Loucy (cell line): ENCODE results near the gene STON2.

Experiments
- H2AFZ ChIP-seq: fragments of 200-600 bp; sonication (generic); 2 replicates; pipeline ENCODE4 v1.6.0; 2016; ENCODE audit warnings: antibody characterized with exemption, mild to moderate bottlenecking, low read length, moderate library complexity
- H3F3A ChIP-seq: fragments of 200-600 bp; 2 replicates; pipeline ENCODE4 v1.6.0; 2016; ENCODE audit warnings: antibody characterized with exemption, low read depth, mild to moderate bottlenecking
- H3K27me3 ChIP-seq: fragments of 200-600 bp; sonication (generic); 2 replicates; pipeline ENCODE4 v1.6.1; 2014; ENCODE audit warnings: low read length, mild to moderate bottlenecking; ENCODE audit not compliant: insufficient read depth, poor library complexity, severe bottlenecking
- H3K36me3 ChIP-seq: fragments of 200-600 bp; sonication (generic); 2 replicates; pipeline ENCODE4 v1.6.1; 2016; ENCODE audit warnings: low read length; ENCODE audit not compliant: insufficient read depth
- H3K4me1 ChIP-seq: fragments of 200-600 bp; sonication (generic); 2 replicates; pipeline ENCODE4 v1.5.1; 2014; ENCODE audit warnings: low read length, mild to moderate bottlenecking; ENCODE audit not compliant: insufficient read depth, poor library complexity, severe bottlenecking
- H3K4me2 ChIP-seq: fragments of 200-600 bp; sonication (generic); 2 replicates; pipeline ENCODE4 v1.6.0; 2014; ENCODE audit warnings: antibody characterized with exemption, low read length, low read depth, mild to moderate bottlenecking; ENCODE audit not compliant: poor library complexity, severe bottlenecking
- H3K4me3 ChIP-seq: fragments of 200-600 bp; sonication (generic); 2 replicates; pipeline ENCODE4 v1.5.1; 2014; ENCODE audit warnings: low read length, mild to moderate bottlenecking, mixed read lengths; ENCODE audit not compliant: poor library complexity, severe bottlenecking
- H3K79me2 ChIP-seq: fragments of 200-600 bp; sonication (generic); 2 replicates; pipeline ENCODE4 v1.6.1; 2014; ENCODE audit warnings: low read length; ENCODE audit not compliant: insufficient read depth
- H3K9ac ChIP-seq: fragments of 200-600 bp; sonication (generic); 2 replicates; pipeline ENCODE4 v1.6.0; 2014; ENCODE audit warnings: mild to moderate bottlenecking, low read depth, low read length, moderate library complexity; ENCODE audit not compliant: poor library complexity, severe bottlenecking
- H3K9me2 ChIP-seq: fragments of 200-600 bp; sonication (generic); replicated peaks from 2 replicates; pipeline ENCODE4 v1.6.1; 2016; ENCODE audit warnings: low read depth, low read length, mixed read lengths
- H3K9me3 ChIP-seq: fragments of 200-600 bp; sonication (generic); 2 replicates; pipeline ENCODE4 v1.6.1; 2014; ENCODE audit warnings: mild to moderate bottlenecking, antibody characterized with exemption, low read length, low read depth; ENCODE audit not compliant: insufficient read depth
- H4K20me1 ChIP-seq: fragments of 200-600 bp; sonication (generic); 2 replicates; pipeline ENCODE4 v1.6.0; 2014; ENCODE audit warnings: antibody characterized with exemption, low read length, mild to moderate bottlenecking; ENCODE audit not compliant: insufficient read depth, poor library complexity, severe bottlenecking
- EZH2phosphoT487 ChIP-seq: fragments of 200-600 bp; IDR thresholded peaks from 2 replicates; pipeline ENCODE4 v1.6.1; 2018; ENCODE audit warnings: antibody characterized with exemption, mild to moderate bottlenecking, moderate library complexity, borderline replicate concordance
- TF ChIP-seq, protein P1 (sequence below): fragments of 200-600 bp; sonication (generic); conservative IDR thresholded peaks from 2 replicates; pipeline ENCODE4 v1.5.1; 2014; ENCODE audit warnings: mild to moderate bottlenecking, antibody characterized with exemption, low read length

STON2 gene

DNA sequence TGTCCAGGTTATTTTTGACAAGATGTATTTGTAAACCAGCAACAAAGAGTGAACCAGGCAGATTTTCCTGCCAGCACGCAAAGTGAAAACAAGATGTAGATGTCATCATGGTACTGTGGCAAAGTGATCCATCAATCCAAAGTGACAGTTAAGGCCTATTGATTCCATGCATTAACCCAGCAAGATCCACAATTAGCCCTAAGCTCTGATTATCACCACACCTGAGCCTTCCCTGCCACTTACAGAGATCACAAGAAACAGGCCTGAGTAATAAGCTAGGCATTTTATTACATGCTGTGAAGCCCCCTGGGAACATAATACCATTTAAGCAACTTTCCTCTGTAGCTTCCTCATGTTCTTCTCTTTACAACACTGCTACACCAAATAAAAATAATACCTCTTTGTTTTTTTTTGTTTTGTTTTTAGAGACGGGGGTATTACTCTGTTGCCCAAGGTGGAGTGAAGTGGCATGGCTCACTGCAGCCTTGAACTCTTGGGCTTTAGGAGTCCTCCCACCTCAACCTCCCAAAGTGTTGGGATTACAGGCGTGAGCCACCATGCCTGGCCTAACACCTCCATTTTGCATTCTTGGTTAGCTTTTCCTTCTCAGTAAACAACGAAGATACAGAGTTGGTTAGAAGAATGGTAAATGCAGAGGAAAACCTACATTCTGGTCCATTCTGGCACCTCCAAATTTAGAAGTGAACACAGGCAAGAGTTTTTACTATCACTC, 85.5 kb downstream of the STON2 start:
- H3K4me2 ChIP-seq: no peak overlapping the region

DNA sequence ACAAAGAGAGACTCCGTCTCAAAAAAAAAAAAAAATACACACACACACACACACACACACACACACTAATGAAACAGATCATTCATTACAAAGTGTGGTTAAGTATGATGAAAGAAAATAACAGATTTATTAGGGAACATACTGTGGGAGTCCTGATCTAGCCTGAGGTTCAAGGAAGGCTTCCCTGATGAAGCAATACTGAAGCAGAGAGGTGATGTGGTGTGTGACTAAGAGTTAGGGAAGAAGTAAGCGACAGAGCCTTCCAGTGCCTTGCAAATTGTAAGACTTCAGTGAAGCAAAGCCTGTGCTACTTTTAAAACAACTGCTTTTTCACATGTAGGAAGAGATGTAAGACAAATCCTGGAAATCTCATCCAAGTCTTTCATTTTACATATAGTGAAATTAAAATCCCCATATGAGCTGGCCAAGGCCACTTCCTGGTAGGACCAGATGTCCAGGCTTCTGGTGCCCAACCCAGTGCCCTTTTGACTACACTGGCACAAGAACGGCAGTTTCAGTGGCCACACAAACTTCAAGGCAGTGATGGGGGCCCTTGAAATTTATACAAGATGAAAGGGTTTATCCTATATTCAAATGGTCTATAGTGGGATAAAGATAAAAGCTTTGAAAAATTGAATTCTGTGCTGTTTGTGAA, 86.2 kb downstream of the STON2 start:
- Histone ChIP-seq H3K9ac (no peak overlapping the region), H2AFZ (no peak overlapping the region), H4K20me1 (no peaks in the 10 kb centered on the region), H3K27me3 (no peaks in the 10 kb centered on the region), H3F3A (no peaks in the 10 kb centered on the region), H3K79me2 (no peaks in the 10 kb centered on the region), H3K9me3 (no peaks in the 10 kb centered on the region), H3K9me2 (no peaks in the 10 kb centered on the region), H3K4me1 (no peaks in the 10 kb centered on the region), H3K36me3 (no peaks in the 10 kb centered on the region), H3K4me3 (no peak overlapping the region), H3K4me2 (no peak overlapping the region)
- TF ChIP-seq, protein P1, sequence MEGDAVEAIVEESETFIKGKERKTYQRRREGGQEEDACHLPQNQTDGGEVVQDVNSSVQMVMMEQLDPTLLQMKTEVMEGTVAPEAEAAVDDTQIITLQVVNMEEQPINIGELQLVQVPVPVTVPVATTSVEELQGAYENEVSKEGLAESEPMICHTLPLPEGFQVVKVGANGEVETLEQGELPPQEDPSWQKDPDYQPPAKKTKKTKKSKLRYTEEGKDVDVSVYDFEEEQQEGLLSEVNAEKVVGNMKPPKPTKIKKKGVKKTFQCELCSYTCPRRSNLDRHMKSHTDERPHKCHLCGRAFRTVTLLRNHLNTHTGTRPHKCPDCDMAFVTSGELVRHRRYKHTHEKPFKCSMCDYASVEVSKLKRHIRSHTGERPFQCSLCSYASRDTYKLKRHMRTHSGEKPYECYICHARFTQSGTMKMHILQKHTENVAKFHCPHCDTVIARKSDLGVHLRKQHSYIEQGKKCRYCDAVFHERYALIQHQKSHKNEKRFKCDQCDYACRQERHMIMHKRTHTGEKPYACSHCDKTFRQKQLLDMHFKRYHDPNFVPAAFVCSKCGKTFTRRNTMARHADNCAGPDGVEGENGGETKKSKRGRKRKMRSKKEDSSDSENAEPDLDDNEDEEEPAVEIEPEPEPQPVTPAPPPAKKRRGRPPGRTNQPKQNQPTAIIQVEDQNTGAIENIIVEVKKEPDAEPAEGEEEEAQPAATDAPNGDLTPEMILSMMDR: no peak
- no peak for TF ChIP-seq EZH2phosphoT487

More for the DNA sequence above, 85.5 kb downstream of the STON2 start:
- no peaks in the 10 kb centered on the region for H3K4me1 ChIP-seq
- no peak overlapping the region for H3K4me3 ChIP-seq
- H3K79me2 ChIP-seq: no peaks in the 10 kb centered on the region
- no peak overlapping the region for H3K9ac ChIP-seq
- H2AFZ ChIP-seq: no peak overlapping the region
- H3K36me3 ChIP-seq: no peaks in the 10 kb centered on the region
- H3K27me3 ChIP-seq: no peaks in the 10 kb centered on the region
- no peak for TF ChIP-seq EZH2phosphoT487
- TF ChIP-seq, protein P1: no peak
- H3K9me3 ChIP-seq: no peaks in the 10 kb centered on the region
- H3K9me2 ChIP-seq: no peaks in the 10 kb centered on the region
- H4K20me1 ChIP-seq: no peaks in the 10 kb centered on the region
- no peaks in the 10 kb centered on the region for H3F3A ChIP-seq

DNA sequence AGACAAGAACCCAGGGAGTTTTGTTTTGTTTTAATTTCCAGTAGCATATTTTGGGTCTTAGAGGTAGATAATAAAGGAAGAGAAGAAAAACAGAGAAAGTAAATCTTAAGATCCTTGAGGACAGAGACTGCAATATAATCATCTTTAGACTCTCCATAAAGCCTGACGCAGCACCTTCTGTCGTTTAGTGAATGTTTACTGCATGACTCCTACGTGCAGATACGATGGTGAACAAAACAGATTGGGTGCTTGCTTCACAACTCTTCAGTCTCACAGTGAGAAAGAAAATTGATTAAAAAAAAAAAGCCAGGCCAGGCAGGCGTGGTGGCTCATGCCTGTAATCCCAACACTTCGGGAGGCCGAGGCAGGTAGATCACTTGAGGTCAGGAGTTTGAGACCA, 86.9 kb downstream of the STON2 start:
- Histone ChIP-seq H2AFZ (no peak overlapping the region), H3K79me2 (no peaks in the 10 kb centered on the region), H4K20me1 (no peaks in the 10 kb centered on the region), H3K9ac (no peak overlapping the region), H3F3A (no peaks in the 10 kb centered on the region), H3K4me3 (no peak overlapping the region), H3K9me2 (no peaks in the 10 kb centered on the region), H3K4me1 (no peaks in the 10 kb centered on the region), H3K36me3 (no peaks in the 10 kb centered on the region), H3K27me3 (no peaks in the 10 kb centered on the region), H3K9me3 (no peaks in the 10 kb centered on the region), H3K4me2 (no peak overlapping the region)
- no peak for TF ChIP-seq EZH2phosphoT487
- TF ChIP-seq, protein P1: no peak
